A549 treated with CpdA at 1 μM for 4 hours (cell line): ENCODE results near the gene ZMYND12. TPM values are rescaled to one million over a fixed set of nuclear protein-coding genes. Genes with fewer than 3 reads are reported as not detected.

Experiments
- total RNA-seq: library from RNA; stranded (reverse); fragments of 200-300 nt; extraction: Qiagen RNA extraction; gene quantifications from 5 replicates; pipeline ENCODE4 v1.2.3, GENCODE V29; 2022; ENCODE audit warnings: low read depth

ZMYND12 gene
- total RNA-seq = 0.29 to 0.57 TPM (median 0.38 TPM) in 5 replicates

DNA sequence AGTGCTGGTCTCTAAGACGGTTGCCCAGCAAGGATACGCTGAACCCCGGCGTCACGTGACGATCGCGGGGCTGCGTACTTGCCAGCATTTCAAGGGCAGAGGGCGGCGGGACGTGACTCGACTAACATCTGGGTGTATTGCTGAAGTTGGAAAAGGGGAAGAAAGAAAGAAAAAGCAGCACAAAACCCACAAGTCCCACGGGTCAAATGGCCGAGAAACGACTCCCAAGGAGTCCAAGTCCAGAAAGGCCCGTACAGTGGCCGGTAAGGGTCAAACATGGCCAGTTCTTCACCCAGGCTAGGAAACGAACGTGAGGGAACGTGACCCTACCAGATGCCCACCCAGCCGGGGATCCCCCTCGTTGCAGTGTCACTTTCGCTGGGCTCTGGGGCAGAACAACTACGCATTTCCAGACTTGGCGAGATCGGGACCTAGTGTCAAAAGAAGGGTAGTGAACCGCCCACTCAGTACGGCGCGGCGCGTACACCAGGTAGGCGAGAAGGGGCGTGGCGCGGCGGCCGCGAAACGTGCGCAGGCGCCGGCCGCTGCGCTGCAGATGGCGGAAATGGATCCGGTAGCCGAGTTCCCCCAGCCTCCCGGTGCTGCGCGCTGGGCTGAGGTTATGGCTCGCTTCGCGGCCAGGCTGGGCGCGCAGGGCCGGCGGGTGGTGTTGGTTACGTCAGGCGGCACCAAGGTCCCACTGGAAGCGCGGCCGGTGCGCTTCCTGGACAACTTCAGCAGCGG lies at the start of gene ZMYND12, which contains the start of gene PPCS:
ZMYND12 (minus strand) TSS at position 13 of the 744 bp plus-strand sequence. CDS start 25 bp downstream, outside the sequence.
PPCS (plus strand) TSS at position 534 of the 744 bp plus-strand sequence; CDS start at position 557, 23 bp downstream.

DNA sequence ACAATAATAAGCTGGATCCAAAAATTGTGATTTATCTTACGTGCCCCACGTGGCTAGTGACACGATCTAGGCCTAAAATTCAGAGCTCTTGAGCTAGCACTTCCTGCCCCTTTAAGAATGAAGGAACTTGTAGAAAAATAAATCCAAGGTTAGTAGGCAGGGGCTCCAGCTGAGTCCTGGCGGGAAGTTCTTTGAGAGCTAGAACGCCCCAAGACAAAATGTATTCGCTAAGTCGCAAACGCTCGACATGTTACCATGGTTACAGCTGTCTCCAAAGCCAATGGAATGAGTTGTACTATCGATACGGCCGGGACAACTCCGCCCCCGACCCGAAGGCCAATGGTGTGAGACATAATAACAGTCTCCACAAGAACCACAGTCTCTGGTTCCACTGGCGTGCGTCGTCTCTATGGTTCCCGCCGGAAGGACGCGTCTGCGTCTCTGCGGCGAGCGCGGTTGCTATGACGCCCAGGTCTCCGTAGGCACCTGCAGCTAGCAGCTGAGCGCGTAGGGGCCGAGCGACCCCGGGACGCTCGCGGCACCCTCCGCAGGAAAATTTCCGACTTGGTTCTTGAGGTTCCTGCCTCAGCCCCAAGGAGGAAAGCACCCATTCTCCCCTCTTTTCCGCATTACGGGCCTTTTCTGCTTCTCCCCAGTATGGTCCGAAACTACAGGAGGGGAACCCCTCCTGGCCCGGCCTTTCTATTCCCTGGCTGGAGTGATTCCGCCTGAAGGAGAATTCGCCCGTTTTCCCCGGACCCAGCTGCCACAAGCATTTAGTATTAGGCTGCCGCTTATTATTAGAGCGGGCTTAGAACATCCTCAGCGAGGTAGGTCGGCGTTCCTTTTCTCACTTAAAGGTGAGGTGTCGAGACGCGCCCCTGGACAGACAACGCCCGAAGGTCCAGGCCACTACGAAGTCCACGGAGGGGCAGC lies 7.3 kb upstream of the ZMYND12 start, which contains the start of gene CCDC30:
CCDC30 (plus strand) TSS at position 459 of the 936 bp plus-strand sequence. CDS start 17,266 bp downstream, outside the sequence.

GRCh38 chr1:42380586-42381279 lies 75.1 kb downstream of the ZMYND12 start, which contains the start of gene RIMKLA:
RIMKLA (plus strand) TSS chr1:42380792; CDS start chr1:42380935, 143 bp downstream.

Other genes with a start within 250 kb of the ZMYND12 start
- 16.6 to 20.9 TPM (median 18.1 TPM) in 5 replicates for gene FOXJ3, start 120.8 kb downstream of the ZMYND12 start, total RNA-seq
- gene RIMKLA, start 75.2 kb downstream of the ZMYND12 start, total RNA-seq = 0.70 to 1.1 TPM (median 0.84 TPM) in 5 replicates
- 32.0 to 42.5 TPM (median 35.4 TPM) in 5 replicates for gene PPCS, start 521 bp upstream of the ZMYND12 start, total RNA-seq
- gene CCDC30, start 7.3 kb upstream of the ZMYND12 start, total RNA-seq = 0.21 to 0.92 TPM (median 0.65 TPM) in 5 replicates
- 57.1 to 76.2 TPM (median 64.4 TPM) in 5 replicates for gene PPIH, start 202.4 kb upstream of the ZMYND12 start, total RNA-seq
- gene YBX1, start 226.4 kb upstream of the ZMYND12 start, total RNA-seq = 702 to 810 TPM (median 732 TPM) in 5 replicates